Activated CD4-positive, alpha-beta T cell treated with anti-CD3 and anti-CD28 coated beads, Interleukin-2, amount 10 ng/mL, durations not matched to agents 7 days and 5 days (primary cell): ENCODE results near the gene C5orf58. TPM values are rescaled to one million over a fixed set of nuclear protein-coding genes. Genes with fewer than 3 reads are reported as not detected.
A peak's percentile ranks its signal among the peaks of the same experiment; 100 is the strongest.

Source experiments
- CTCF ChIA-PET: fragments of 350-600 bp; sonication (Branson Sonifier 250); formaldehyde crosslinking; loops from one replicate; lab custom pipeline; 2021; ENCODE audit warnings: antibody characterized with exemption; lab: Charles Lee
- POLR2A ChIA-PET: fragments of 350-600 bp; sonication (Branson Sonifier 250); formaldehyde crosslinking; loops from one replicate; lab custom pipeline; 2021; ENCODE audit warnings: antibody characterized with exemption; lab: Charles Lee
- DNase-seq: peaks from one replicate; pipeline ENCODE4 v3.0.0-alpha.2; 2020
- H3K27ac Mint-ChIP-seq: one replicate; pipeline ENCODE4 v1.8.0; 2021; ENCODE audit warnings: mild to moderate bottlenecking, moderate library complexity, mixed read lengths
- H3K27me3 Mint-ChIP-seq: one replicate; pipeline ENCODE4 v1.8.0; 2021; ENCODE audit warnings: mixed read lengths
- H3K36me3 Mint-ChIP-seq: one replicate; pipeline ENCODE4 v1.8.0; 2021; ENCODE audit warnings: low read depth, mixed read lengths
- H3K4me1 Mint-ChIP-seq: one replicate; pipeline ENCODE4 v1.8.0; 2021; ENCODE audit warnings: mixed read lengths
- H3K4me3 Mint-ChIP-seq: one replicate; pipeline ENCODE4 v1.8.0; 2021; ENCODE audit warnings: mild to moderate bottlenecking, moderate library complexity, mixed read lengths
- H3K9me3 Mint-ChIP-seq: one replicate; pipeline ENCODE4 v1.8.0; 2021; ENCODE audit warnings: mixed read lengths
- total RNA-seq, 2 experiments: library from RNA; stranded (reverse); gene quantifications; one replicate each; pipeline ENCODE4 v1.2.3, GENCODE V29; 2021

C5orf58 gene, protein sequence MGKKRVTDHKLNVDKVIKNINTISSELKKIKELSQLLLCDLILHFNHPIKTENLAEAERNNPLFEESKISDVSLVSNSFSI
- not detected for total RNA-seq

DNA sequence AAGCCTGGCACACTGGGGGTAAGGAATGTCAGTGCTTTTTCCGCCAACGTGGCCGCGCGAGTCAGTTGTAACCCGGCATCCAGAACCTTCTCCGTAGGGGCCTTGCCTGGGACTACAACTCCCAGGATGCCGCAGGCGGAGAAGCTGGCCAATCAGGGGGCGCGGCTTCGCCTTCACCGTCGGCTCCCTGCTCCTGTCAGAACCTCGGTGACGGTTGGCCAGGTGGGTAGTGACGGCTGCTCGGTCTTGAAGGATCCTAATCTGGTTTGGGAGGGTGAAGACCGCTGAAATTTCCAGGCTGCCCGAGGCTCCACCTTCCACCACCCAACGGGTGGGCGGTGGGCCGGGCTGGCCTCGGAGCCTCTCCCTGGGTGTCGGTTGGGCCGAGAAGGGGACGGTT is at the start of gene C5orf58:
Gene C5orf58 (plus strand): TSS at position 200 of the 400 bp plus-strand sequence. CDS start 1,992 bp downstream, outside the sequence.
- no peak for DNase-seq
- CTCF ChIA-PET = interaction anchor here (1.3 kb wide), 1 partner anchor 106 kb away, joined by 4 read pairs; no protein-coding TSS in a partner anchor
- H3K4me3 Mint-ChIP-seq = no peak within 1 kb of the TSS
- H3K9me3 Mint-ChIP-seq = no peaks in the 10 kb centered on the region
- peaks cover 4% of the 10 kb centered on the region for H3K4me1 Mint-ChIP-seq
- POLR2A ChIA-PET = no interaction called here
- H3K27me3 Mint-ChIP-seq = no peaks in the 10 kb centered on the region
- H3K27ac Mint-ChIP-seq = no peak within 1 kb of the TSS
- H3K36me3 Mint-ChIP-seq = peaks cover 12% of the 10 kb centered on the region

DNA sequence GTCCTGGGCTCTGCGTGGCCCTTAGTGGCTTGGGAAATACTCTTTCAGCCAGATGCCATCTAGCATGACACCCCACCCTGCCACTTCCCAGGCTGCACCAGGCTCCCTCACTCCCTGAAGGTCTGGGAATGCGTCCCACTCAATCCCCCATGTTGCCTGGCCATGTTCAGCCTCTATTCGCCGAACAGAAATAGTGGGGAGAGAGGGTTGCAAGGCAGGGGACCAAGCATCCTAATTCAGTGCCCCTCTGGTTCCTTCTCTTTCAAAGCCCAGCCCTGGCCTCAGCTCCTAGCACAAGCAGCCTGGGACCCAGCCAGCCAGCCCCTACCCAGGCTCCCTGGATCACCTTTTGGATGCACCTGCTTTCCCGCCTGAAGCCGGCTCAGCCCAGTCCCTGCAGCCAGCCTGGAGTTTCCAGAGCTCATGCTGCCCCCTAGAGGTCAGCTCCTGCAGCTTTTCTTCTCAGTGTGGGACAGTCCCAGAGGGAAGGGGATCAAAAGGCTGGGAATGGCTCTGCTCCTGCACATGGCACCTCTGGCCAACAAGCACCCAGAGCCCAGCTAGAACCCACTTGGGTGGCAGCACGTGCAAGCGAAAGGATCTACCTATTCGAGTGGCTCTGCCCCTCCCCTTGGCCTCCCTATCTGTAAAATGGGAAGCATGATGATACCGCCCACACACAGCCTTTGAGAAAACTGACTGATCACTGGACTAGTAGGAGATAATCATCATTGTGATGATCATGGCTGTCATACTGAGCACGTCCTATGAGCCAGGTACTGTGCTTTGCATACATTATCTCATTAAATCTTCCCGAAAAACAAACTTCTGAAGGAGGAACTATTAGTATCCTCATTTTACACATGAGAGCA is 48.7 kb upstream of the C5orf58 start:
- Mint-ChIP-seq H3K36me3 (no peaks in the 10 kb centered on the region), H3K4me3 (no peak overlapping the region), H3K9me3 (no peaks in the 10 kb centered on the region), H3K27me3 (peaks cover 7% of the 10 kb centered on the region), H3K4me1 (no peaks in the 10 kb centered on the region), H3K27ac (no peak overlapping the region)
- ChIA-PET POLR2A (no interaction called here), CTCF (interaction anchor here (0.7 to 1.8 kb wide), 6 partner anchors 10 to 281 kb away, joined by 3 to 8 read pairs (median 4); no protein-coding TSS in a partner anchor)
- peak; percentile 58 for DNase-seq

DNA sequence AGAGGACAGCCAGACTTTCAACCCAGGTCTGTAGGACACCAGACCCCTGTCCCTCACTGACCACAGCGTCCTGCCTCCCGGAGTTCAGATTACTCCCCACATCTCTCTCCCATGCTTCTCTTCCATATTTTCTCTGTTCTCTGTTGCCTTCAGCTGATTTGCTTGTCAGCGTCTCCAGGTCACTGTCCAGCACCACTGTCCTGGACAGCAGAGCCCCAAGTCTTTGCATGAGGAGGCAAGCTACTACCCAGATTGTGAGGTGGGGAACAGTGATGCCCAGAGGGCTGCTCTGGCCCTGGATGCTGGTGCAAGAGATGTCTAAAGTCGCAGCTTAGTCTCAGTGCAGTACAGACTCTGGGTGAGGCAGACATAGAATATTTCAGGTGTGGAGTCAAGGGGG is 48.0 kb upstream of the C5orf58 start:
- Mint-ChIP-seq H3K27me3 (peaks cover 7% of the 10 kb centered on the region), H3K9me3 (no peaks in the 10 kb centered on the region)
- CTCF ChIA-PET = interaction anchor here (1.4 to 1.8 kb wide), 2 partner anchors 11 to 84 kb away, joined by 6 to 8 read pairs; no protein-coding TSS in a partner anchor

DNA sequence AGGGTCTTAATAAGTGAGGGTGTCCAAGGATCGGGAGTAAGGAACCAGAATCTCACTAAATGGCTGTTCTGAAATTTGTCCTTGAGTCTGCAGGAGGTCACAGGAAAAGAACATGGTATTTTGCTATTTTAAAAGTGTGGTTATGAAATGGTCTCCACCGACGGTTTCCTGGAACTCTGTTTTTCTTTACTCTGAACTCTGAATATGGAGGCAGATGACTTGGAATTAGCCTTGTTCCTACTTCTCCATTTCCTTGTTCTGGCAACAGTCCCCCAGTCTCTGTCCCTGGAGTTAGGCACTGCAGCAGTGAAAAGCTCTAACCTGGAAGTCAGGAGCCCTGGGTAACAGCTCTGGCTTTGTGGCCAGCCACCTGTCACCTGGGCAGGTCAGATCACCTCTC is 46.6 kb upstream of the C5orf58 start:
- no peak overlapping the region for H3K27ac Mint-ChIP-seq
- no peaks in the 10 kb centered on the region for H3K9me3 Mint-ChIP-seq
- ChIA-PET POLR2A (no interaction called here), CTCF (interaction anchor here (1.0 kb wide), 1 partner anchor 9 kb away, joined by 3 read pairs; no protein-coding TSS in a partner anchor)
- DNase-seq = no peak
- H3K27me3 Mint-ChIP-seq = peaks cover 3% of the 10 kb centered on the region
- H3K4me1 Mint-ChIP-seq = no peaks in the 10 kb centered on the region
- H3K4me3 Mint-ChIP-seq = no peak overlapping the region
- no peaks in the 10 kb centered on the region for H3K36me3 Mint-ChIP-seq

More for the DNA sequence above, 48.0 kb upstream of the C5orf58 start:
- POLR2A ChIA-PET = no interaction called here
- Mint-ChIP-seq H3K4me1 (no peaks in the 10 kb centered on the region), H3K36me3 (no peaks in the 10 kb centered on the region), H3K4me3 (no peak overlapping the region), H3K27ac (no peak overlapping the region)
- DNase-seq = no peak

DNA sequence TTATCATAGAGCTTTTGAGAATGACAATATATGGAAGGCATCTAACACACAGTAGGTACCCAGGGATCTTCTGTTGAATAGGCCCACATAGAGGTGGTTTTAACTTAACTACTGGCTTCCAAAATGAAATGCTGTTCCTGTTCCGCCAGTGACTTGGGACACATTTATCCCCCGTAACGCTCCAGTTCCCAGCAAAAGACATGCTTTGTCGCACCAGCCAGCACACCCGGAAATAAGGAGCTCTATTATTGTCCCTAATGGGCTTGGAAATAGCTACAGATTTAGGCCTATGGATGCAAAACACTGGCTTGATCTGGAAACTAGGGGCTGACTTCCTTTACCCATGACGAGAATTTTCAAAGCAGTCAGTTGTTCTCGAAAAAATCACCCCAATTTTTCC is 45.9 kb upstream of the C5orf58 start:
- Mint-ChIP-seq H3K4me1 (no peaks in the 10 kb centered on the region), H3K9me3 (no peaks in the 10 kb centered on the region), H3K36me3 (no peaks in the 10 kb centered on the region), H3K4me3 (no peak overlapping the region), H3K27ac (no peak overlapping the region), H3K27me3 (peaks cover 3% of the 10 kb centered on the region)
- POLR2A ChIA-PET = no interaction called here
- no peak for DNase-seq
- CTCF ChIA-PET = no interaction called here

DNA sequence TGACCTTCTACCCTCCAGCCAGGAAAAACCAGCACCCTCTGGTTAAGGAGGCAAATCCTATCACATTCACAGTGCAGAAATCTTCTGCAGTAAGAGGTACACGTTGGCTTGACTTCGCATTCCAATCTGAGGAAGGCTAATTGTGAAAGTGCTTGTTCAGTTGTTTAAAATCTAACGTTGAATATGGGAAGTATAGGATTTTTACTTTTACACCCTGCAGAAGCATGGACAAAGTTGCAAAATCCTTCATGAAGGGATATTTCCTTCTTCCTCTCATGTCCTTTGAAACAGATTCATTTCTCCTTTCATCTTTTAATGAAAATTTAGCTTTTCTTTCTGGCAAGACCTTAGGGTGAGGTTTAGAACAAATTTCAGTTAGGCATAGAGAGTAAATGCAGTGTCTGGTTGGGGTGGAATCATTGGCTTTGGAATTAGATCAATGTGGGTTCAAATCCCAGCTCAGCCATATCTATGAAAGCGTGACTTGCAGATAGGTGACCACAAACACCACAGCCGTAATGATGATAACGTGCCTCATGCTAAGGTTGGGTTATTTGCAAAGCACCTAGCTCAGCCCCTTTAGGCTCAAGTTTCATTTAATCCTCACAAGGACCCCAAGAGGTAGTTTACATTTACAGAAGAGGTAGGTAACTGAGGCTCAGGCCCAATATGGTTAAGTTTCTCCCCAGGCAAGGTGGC is 42.2 kb upstream of the C5orf58 start:
- DNase-seq = no peak
- POLR2A ChIA-PET = no interaction called here
- H3K27ac Mint-ChIP-seq = no peak overlapping the region
- H3K36me3 Mint-ChIP-seq = no peaks in the 10 kb centered on the region
- CTCF ChIA-PET = no interaction called here
- H3K27me3 Mint-ChIP-seq = peaks cover 3% of the 10 kb centered on the region
- no peaks in the 10 kb centered on the region for H3K4me1 Mint-ChIP-seq
- no peaks in the 10 kb centered on the region for H3K9me3 Mint-ChIP-seq
- H3K4me3 Mint-ChIP-seq = no peak overlapping the region

DNA sequence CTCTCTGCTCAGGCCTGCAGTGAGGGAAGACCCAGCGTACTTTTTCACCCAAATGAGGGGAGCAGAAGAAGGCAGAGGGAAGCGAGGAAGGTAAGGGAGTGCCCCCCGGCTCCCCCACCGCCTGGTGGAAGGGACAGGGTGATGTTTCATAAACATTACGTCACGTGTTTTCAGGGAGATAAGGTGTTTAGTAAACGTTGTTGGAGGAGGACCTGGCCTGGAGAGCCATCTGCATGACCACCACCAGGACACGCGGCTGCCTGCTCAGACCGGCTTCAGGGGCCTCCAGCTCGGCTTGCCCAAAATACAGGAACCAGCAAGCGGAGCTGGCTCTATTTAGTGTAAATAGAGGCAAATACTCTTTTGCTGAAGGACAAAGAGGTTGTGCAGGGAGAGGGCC is 40.0 kb upstream of the C5orf58 start:
- no peak overlapping the region for H3K27ac Mint-ChIP-seq
- no peak overlapping the region for H3K4me3 Mint-ChIP-seq
- ChIA-PET POLR2A (no interaction called here), CTCF (interaction anchor here (1.6 kb wide), 1 partner anchor 17 kb away, joined by 4 read pairs; no protein-coding TSS in a partner anchor)
- no peaks in the 10 kb centered on the region for H3K4me1 Mint-ChIP-seq
- DNase-seq = no peak
- no peaks in the 10 kb centered on the region for H3K9me3 Mint-ChIP-seq
- peaks cover 6% of the 10 kb centered on the region for H3K27me3 Mint-ChIP-seq
- H3K36me3 Mint-ChIP-seq = no peaks in the 10 kb centered on the region

DNA sequence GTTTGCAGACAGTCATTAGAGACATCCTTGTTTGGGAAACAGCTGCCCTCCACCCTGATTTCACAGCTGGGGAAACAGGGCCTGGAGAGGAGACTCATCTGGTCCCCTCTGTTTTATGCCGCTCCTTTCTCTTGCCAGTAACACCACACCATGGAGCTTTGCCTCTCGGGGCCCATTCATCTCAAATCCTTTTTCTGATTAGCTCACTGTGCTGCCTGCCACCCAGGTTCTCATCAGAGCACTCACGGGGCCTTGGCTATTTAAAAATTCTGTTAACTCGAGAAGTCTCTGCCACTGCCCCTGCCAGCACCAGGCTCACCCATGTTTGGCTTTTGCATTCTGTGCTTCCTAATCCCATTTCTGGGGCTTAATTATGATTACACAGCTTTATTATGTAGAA is 36.8 kb upstream of the C5orf58 start:
- POLR2A ChIA-PET = no interaction called here
- Mint-ChIP-seq H3K4me1 (no peaks in the 10 kb centered on the region), H3K9me3 (no peaks in the 10 kb centered on the region), H3K27me3 (peaks cover 9% of the 10 kb centered on the region), H3K36me3 (no peaks in the 10 kb centered on the region), H3K27ac (no peak overlapping the region), H3K4me3 (no peak overlapping the region)
- no peak for DNase-seq
- CTCF ChIA-PET = interaction anchor here (1.1 to 1.3 kb wide), 2 partner anchors 16 to 25 kb away, joined by 3 to 4 read pairs; no protein-coding TSS in a partner anchor

DNA sequence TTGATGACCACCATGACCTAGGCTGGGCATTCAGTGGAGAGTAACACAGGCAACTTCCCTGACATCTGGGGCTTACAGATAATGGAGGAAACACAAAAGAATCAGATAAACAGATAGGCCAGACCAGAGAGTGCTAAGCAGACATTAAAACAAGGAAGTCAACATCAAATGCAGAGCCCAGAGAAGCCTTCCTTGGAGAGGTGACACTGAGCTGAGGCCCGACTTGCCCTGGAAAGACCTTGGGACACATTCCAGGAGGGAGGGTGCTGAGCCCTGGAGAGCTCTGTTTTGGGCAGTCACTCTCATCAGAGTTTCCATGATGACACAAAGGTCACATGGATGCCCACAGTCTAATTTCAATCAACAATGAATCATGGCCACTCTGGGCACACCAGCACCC is 31.9 kb upstream of the C5orf58 start:
- no peaks in the 10 kb centered on the region for H3K4me1 Mint-ChIP-seq
- no peak for DNase-seq
- CTCF ChIA-PET = interaction anchor here (1.4 kb wide), 1 partner anchor 139 kb away, joined by 4 read pairs; no protein-coding TSS in a partner anchor
- no peak overlapping the region for H3K27ac Mint-ChIP-seq
- peaks cover 24% of the 10 kb centered on the region for H3K27me3 Mint-ChIP-seq
- POLR2A ChIA-PET = no interaction called here
- no peak overlapping the region for H3K4me3 Mint-ChIP-seq
- no peaks in the 10 kb centered on the region for H3K36me3 Mint-ChIP-seq
- no peaks in the 10 kb centered on the region for H3K9me3 Mint-ChIP-seq

DNA sequence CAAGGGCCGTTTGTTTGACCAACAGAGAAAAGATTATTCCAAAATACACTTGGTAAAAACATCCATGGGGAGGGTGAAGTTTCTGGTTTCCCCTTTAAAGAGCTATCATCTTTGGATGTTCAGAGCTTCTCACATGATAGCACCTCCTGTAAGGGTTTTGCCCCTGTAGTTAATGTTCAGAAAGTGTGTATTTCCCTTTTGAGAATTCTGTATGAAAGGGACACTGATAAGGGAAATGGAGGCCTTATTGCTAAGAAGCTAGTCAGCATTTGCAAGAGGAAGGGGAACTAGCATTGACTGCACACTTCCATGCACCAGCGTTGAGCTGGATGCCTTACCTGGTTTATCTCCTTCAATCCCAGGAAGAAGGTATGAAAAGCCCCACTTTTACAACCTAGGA is 31.5 kb upstream of the C5orf58 start:
- Mint-ChIP-seq H3K9me3 (no peaks in the 10 kb centered on the region), H3K4me1 (no peaks in the 10 kb centered on the region), H3K27ac (no peak overlapping the region), H3K36me3 (no peaks in the 10 kb centered on the region), H3K4me3 (no peak overlapping the region), H3K27me3 (peaks cover 24% of the 10 kb centered on the region)
- DNase-seq = no peak
- POLR2A ChIA-PET = no interaction called here
- CTCF ChIA-PET = interaction anchor here (1.1 to 1.4 kb wide), 2 partner anchors 10 to 139 kb away, joined by 3 to 4 read pairs; no protein-coding TSS in a partner anchor

DNA sequence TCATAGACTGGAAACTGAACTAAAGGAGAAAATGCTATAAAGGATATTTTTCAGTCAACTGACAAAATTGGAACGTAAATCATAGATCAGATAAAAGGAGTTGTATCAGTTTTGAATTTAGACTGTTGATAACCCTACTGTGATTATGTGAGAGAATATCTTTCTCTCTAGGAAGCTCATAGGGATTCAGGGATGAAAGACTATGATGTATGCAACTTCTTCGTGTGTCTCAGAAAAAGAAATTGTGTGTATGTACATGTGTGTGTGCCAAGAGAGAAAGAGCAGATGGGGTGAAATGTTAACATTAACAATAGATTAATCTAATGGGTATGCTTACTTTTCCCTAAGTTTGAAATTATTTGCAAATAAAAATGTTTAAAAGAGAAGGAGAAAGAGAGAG is 30.7 kb upstream of the C5orf58 start:
- no peak overlapping the region for H3K4me3 Mint-ChIP-seq
- no peak overlapping the region for H3K27ac Mint-ChIP-seq
- H3K9me3 Mint-ChIP-seq = no peaks in the 10 kb centered on the region
- ChIA-PET POLR2A (no interaction called here), CTCF (interaction anchor here (1.1 kb wide), 1 partner anchor 9 kb away, joined by 3 read pairs; no protein-coding TSS in a partner anchor)
- no peaks in the 10 kb centered on the region for H3K36me3 Mint-ChIP-seq
- no peak for DNase-seq
- peaks cover 21% of the 10 kb centered on the region for H3K27me3 Mint-ChIP-seq
- no peaks in the 10 kb centered on the region for H3K4me1 Mint-ChIP-seq

DNA sequence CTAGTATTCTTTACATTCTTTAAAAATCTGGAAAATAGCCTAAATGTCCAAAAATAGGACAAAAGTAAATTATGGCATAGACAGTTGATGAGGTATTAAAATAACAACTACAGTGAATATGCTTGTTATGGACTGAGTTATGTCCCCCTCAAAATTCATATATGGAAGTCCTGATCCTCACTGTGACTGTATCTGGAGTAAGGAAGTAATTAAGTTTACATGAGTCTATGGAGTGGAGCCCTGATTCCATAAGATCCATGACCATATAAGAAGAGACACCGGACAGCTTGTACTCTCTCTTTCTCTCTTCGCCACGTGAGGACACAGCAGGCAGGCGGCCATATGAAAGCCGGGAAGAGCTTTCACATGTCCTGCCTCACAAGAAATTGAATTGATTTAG is 28.6 kb upstream of the C5orf58 start:
- CTCF ChIA-PET = no interaction called here
- H3K27me3 Mint-ChIP-seq = peaks cover 23% of the 10 kb centered on the region

More for the DNA sequence above, 28.6 kb upstream of the C5orf58 start:
- no peaks in the 10 kb centered on the region for H3K9me3 Mint-ChIP-seq
- DNase-seq = no peak
- POLR2A ChIA-PET = no interaction called here
- no peak overlapping the region for H3K27ac Mint-ChIP-seq
- H3K4me3 Mint-ChIP-seq = no peak overlapping the region
- H3K36me3 Mint-ChIP-seq = no peaks in the 10 kb centered on the region
- H3K4me1 Mint-ChIP-seq = no peaks in the 10 kb centered on the region
